HG03442 (cell line): Measurements from ENCODE around the gene GRM5.
"Not testable (repeated sequence)": the region's sequence is repeated elsewhere in the genome, so short reads cannot be mapped to it uniquely, and the experiment has no call there.

Experiments
- ATAC-seq: cut with Tn5 transposase; IDR thresholded peaks from one replicate; pipeline ENCODE4 v1.9.1; 2021; ENCODE audit warnings: mild to moderate bottlenecking, moderate library complexity; ENCODE audit not compliant: unreplicated experiment

GRM5 gene

DNA sequence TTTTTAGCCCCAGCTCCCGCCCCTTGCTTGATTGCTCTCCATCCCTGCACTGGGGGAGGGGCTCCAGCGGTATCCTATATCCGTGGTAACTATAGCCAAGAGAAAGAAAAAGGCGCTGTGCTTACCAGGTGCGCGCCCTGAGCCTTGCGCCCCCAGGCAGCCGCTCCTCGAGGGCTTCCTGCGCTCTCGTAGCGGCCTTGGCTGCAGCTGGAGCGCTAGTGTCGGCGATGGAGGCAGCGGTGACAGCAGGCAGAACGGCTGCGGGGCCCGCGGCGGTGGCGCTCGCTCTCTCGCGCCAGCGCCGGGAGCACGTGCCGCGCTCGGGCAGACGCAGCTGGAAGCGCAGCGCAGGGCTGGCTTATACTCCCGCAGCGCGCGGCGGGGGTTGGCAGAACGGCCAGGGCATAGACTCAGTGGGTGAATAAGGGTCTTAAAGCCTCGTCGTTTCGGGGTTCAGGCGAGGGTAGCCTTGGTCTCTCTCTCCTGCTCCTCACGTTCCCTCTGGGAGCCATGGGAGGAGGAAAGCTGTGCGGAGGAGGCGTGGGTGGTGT, at the start of gene GRM5:
Gene GRM5 (minus strand): TSS at position 332 of the 551 bp plus-strand sequence. CDS start 18,110 bp downstream, outside the sequence.
- ATAC-seq = not testable (repeated sequence)

- peak; percentile 84 for ATAC-seq
These were observed 32.2 kb upstream of the GRM5 start for GRCh38 chr11:89097956-89098355.

GRCh38 chr11:89093806-89094205, 28.0 kb upstream of the GRM5 start:
- ATAC-seq = not testable (repeated sequence)

- ATAC-seq = not testable (repeated sequence)
These were observed 19.2 kb upstream of the GRM5 start for GRCh38 chr11:89084951-89085350.

- not testable (repeated sequence) for ATAC-seq
These were observed 5.1 kb upstream of the GRM5 start for GRCh38 chr11:89070911-89071310.

- ATAC-seq = no peak
These were observed 1.5 kb upstream of the GRM5 start for GRCh38 chr11:89067264-89067663.

- no peak for ATAC-seq
These were observed 716 bp downstream of the GRM5 start for GRCh38 chr11:89065066-89065465.

- ATAC-seq = not testable (repeated sequence)
These were observed 2.3 kb downstream of the GRM5 start for GRCh38 chr11:89063481-89063951.

DNA sequence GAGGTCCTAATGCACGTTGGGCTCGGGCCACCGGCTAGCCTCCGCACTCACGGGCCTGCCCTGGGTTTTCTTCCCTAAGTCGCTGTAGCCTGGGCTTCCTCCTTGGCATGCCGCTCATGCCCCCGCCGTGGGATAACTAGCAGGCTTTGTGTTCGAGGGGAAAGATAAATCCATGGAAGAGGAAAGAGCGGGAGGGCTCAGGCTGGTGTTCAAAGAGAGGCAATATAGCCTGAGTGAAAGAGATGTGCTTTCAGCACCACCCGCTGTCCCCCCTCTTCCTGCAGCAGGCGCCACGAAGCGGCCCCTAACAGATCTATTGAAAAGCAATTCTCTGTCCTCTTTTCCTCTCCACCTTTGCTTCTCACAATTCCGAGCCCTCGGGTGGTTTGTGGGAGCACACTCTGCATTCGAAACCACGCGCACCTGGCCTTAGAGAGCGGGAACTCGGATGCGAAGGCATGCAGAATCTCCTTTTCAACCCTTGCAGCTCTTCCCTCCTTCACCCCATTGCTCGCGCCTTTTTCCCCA, 2.9 kb downstream of the GRM5 start:
- ATAC-seq = not testable (repeated sequence)

- not testable (repeated sequence) for ATAC-seq
These were observed 3.9 kb downstream of the GRM5 start for GRCh38 chr11:89061839-89062238.

DNA sequence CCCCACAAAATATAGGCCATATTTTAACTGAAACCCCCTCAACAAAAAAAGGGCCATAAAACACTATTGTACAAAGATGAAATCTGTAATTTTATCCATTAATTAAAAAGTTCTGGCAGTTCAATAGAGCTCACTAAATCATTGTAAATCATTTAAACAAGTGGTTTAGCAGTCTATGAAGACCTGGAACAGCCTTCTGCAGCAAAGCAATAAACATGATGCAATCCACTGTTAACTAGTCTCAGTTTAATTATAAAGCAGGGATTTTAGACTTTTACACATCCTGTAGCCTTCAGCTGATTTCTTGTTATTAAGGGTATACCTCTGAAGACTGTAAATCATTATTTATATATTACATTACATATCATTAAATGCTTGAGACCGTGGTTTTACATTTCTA, 8.4 kb downstream of the GRM5 start:
- ATAC-seq = not testable (repeated sequence)

DNA sequence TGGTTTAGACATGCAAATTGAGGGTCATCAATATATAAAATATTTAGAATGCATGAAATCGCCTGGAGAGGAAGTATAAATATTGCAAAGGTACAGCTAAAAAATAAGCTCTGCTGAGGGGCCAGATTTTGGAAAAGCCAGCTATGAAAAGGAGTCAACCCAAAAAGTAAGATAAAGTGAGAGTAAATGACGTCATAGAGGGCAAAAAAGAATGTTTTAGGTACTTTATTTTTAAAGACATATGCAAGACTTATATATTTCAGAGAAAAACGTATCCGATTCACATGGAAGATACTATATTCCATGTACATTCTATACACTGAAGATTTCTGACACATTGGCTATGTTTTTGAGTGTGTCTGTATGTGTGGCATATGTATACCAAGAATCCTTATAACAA, 13.6 kb downstream of the GRM5 start:
- no peak for ATAC-seq

DNA sequence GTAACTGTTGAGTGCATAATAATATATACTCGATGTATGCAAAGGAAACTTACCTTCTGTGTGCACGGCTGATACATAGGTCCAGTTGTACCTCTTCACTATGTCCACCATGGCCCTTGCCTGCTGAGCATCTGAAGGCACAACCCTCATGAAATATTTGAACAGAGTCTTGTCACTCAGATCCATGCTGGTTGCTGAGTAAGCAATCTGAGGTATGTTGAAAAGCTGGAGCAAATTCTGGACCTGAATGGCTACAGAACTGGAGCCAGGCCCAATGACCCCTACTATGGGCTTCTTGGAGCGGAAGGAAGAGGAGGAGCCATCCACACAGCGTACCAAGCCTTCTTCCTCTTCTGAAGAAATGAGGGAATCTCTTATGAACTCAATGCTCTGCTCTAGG, 18.6 kb downstream of the GRM5 start:
- not testable (repeated sequence) for ATAC-seq

GRCh38 chr11:89043861-89044588, 21.8 kb downstream of the GRM5 start:
- ATAC-seq = not testable (repeated sequence)

DNA sequence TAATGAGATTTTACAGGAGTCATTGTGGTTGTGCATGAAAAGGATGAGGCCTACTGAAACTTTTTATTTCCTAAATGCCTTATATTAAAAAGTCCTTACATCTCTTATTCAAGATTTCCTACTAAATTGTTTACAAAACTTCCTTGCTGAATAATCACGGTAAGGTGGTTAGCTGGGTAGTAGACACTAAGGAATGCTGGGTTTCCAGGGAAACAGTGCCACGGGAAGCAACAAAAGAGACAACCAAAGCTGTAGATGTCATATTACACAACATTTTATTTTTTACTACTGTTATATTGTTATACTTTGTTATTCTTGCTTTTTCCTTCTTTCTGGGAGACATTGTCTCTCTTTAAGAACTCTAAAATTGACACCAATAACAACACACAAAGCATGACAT, 36.1 kb downstream of the GRM5 start:
- not testable (repeated sequence) for ATAC-seq

GRCh38 chr11:89021339-89021738, 44.4 kb downstream of the GRM5 start:
- ATAC-seq = no peak

GRCh38 chr11:89019827-89020547, 45.8 kb downstream of the GRM5 start:
- not testable (repeated sequence) for ATAC-seq

GRCh38 chr11:89016214-89016613, 49.6 kb downstream of the GRM5 start:
- ATAC-seq = no peak

DNA sequence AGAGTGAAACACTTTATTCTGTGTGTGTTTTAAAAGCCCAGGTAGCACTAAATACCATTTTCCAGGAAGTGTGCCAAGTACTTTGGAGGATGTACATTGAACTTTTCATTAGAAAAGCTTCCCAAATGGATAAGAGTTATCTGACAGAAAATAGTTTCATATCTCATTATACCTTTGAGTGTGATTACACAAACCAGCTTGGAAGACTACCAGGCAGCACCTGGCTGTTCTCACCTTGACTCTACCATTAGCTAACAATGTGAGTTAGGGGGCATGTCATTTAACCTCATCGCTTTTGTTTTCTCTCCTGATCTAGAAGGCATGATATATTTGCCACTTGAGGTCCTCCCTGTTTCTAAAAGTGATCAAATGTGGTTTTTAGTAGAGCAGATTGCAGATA, 50.2 kb downstream of the GRM5 start:
- no peak for ATAC-seq

- not testable (repeated sequence) for ATAC-seq
These were observed 64.9 kb downstream of the GRM5 start for GRCh38 chr11:89000852-89001251.

DNA sequence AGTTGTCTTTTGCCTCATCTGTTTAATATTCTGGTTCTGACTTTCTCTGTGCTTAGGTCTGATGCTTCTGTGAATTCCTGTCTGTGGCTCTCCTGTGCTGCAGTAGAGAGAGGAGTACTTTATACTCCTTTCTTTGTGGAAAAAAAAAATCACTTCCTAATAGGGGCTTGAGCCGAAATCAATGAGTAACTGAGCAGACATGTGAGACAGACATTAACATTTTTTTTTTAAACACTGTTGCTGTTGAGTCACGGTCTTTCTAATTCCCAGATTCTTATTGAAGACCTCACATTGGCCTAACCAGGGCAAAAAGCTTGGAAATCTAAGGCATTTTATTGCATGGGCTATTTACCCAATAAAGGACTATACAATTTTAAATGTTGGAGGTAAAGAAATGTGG, 86.1 kb downstream of the GRM5 start:
- no peak for ATAC-seq
